ENCODE data around the gene FJX1.
A peak's percentile ranks its signal among the peaks of the same experiment; 100 is the strongest.
"Not testable (repeated sequence)": the region's sequence is repeated elsewhere in the genome, so short reads cannot be mapped to it uniquely, and the experiment has no call there.

The FJX1 gene

DNA sequence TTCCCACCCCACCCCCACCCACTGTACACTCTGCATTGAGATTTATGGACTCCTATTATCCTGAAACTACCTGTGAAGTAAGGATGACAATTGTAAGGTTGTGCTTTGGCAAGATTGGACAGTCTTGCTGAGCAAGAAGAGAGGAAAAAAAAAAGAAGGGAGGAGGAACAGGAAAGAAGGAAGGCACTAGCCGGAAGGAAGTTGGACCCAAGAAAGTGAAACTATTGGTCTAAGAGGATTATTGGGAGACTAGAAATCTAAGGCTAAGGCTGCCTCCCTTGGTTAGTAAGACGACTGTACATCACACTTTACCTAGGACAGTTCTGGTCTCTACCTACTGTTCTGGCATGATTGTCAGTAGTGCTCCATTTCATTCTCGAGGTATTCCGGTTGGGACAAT is 32.2 kb downstream of the FJX1 start:
- ATAC-seq (replicated peaks; ENCODE audit: extremely low read depth, poor library complexity, severe bottlenecking) (no peak), DNase-seq (ENCODE audit: low spot score in 2 of 2) (no peak)
- H3K9me3 Mint-ChIP-seq, result no peaks in the 10 kb centered on the region
- no peak overlapping the region for H3K4me3 Mint-ChIP-seq
- no peak overlapping the region for H3K27ac Mint-ChIP-seq (ENCODE audit: low read depth)
- no peaks in the 10 kb centered on the region for H3K4me1 Mint-ChIP-seq
- no peaks in the 10 kb centered on the region for H3K36me3 Mint-ChIP-seq (ENCODE audit: insufficient read depth)
- peaks cover 91% of the 10 kb centered on the region for H3K27me3 Mint-ChIP-seq

DNA sequence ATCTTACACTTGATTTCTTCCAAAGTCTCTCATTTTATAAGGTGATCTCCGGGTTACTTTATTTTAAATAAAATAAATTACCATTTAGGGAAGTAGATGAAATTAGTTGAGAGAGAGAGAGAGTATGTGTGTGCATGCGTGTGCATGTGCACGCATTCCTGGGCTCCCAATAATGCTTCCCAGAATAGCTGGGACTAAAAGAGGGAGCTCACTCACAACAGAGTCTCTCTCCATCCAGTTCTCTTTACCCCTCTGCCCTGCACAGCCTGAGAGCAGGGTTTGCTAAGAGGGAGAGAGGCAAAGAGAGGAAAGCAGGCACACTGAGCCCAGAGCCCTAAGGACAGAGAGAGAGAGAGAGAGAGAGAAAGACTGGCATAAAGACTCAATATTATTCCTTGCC is 33.0 kb downstream of the FJX1 start:
- H3K36me3 Mint-ChIP-seq (ENCODE audit: insufficient read depth), result no peaks in the 10 kb centered on the region
- peaks cover 91% of the 10 kb centered on the region for H3K27me3 Mint-ChIP-seq
- ATAC-seq (replicated peaks; ENCODE audit: extremely low read depth, poor library complexity, severe bottlenecking) (no peak), DNase-seq (ENCODE audit: low spot score in 2 of 2) (no peak)
- no peak overlapping the region for H3K4me3 Mint-ChIP-seq
- no peaks in the 10 kb centered on the region for H3K4me1 Mint-ChIP-seq
- no peak overlapping the region for H3K27ac Mint-ChIP-seq (ENCODE audit: low read depth)
- no peaks in the 10 kb centered on the region for H3K9me3 Mint-ChIP-seq

GRCh38 chr11:35652786-35653185 is 34.5 kb downstream of the FJX1 start:
- H3K4me1 Mint-ChIP-seq; H3K27ac Mint-ChIP-seq (ENCODE audit: low read depth); DNase-seq (ENCODE audit: low spot score in 2 of 2); ATAC-seq (replicated peaks; ENCODE audit: extremely low read depth, poor library complexity, severe bottlenecking); H3K9me3 Mint-ChIP-seq; H3K36me3 Mint-ChIP-seq (ENCODE audit: insufficient read depth); H3K4me3 Mint-ChIP-seq: not testable (repeated sequence)
- H3K27me3 Mint-ChIP-seq, result peaks cover 91% of the 10 kb centered on the region

DNA sequence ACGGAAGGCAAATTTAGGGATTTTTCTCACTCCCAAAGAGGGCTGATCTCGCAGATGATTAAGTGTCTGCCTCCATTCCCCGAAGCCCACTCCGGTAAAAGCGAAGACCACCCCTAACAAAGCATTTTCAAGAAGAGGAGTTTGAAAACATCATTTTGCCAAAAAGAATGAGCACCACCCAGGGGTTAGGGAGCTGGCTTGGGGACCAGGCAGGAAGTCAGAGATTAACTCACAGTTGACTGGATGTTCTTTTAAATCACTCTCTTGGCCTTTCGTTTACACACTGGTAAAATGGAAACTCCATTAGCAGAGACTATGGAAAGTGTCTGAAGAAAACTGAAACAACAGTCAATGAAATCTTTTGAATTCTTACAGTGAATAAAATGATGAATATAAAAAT is 36.5 kb downstream of the FJX1 start:
- DNase-seq (ENCODE audit: low spot score in 2 of 2), result no peak
- Mint-ChIP-seq H3K36me3 (ENCODE audit: insufficient read depth) (no peaks in the 10 kb centered on the region), H3K27ac (ENCODE audit: low read depth) (no peak overlapping the region), H3K27me3 (peaks cover 85% of the 10 kb centered on the region), H3K4me3 (no peak overlapping the region), H3K4me1 (no peaks in the 10 kb centered on the region), H3K9me3 (no peaks in the 10 kb centered on the region)
- ATAC-seq (replicated peaks; ENCODE audit: extremely low read depth, poor library complexity, severe bottlenecking), result no peak

- no peak overlapping the region for H3K4me3 Mint-ChIP-seq
- H3K9me3 Mint-ChIP-seq, result no peaks in the 10 kb centered on the region
- DNase-seq (ENCODE audit: low spot score in 2 of 2) (no peak), ATAC-seq (replicated peaks; ENCODE audit: extremely low read depth, poor library complexity, severe bottlenecking) (no peak)
- no peaks in the 10 kb centered on the region for H3K4me1 Mint-ChIP-seq
- H3K27ac Mint-ChIP-seq (ENCODE audit: low read depth), result no peak overlapping the region
- peaks cover 85% of the 10 kb centered on the region for H3K27me3 Mint-ChIP-seq
- no peaks in the 10 kb centered on the region for H3K36me3 Mint-ChIP-seq (ENCODE audit: insufficient read depth)
Measured at GRCh38 chr11:35655254-35655653, 37.0 kb downstream of the FJX1 start.

DNA sequence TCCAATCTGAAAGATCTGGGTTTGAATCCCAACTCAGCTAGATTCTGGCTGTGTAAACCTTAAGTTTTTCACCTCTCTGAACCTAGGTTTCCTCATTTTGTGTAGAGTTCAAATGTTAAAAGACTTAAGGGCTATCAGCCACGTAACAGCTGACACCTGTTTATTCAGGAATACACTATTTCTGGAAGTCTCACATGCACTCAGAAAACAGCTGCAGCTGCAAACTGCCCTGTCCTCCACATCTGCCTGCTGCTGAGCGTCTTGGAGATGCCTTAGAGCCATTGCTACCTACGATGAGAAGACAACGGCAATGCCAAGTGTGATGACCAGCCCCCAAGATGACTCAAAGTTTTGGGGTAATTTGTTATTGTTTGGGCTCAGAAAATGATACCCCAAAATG is 37.6 kb downstream of the FJX1 start:
- no peaks in the 10 kb centered on the region for H3K9me3 Mint-ChIP-seq
- no peak for ATAC-seq (replicated peaks; ENCODE audit: extremely low read depth, poor library complexity, severe bottlenecking)
- no peaks in the 10 kb centered on the region for H3K36me3 Mint-ChIP-seq (ENCODE audit: insufficient read depth)
- H3K4me1 Mint-ChIP-seq, result no peaks in the 10 kb centered on the region
- H3K27ac Mint-ChIP-seq (ENCODE audit: low read depth), result no peak overlapping the region
- DNase-seq (ENCODE audit: low spot score in 2 of 2), result no peak
- H3K27me3 Mint-ChIP-seq, result peaks cover 80% of the 10 kb centered on the region
- H3K4me3 Mint-ChIP-seq, result no peak overlapping the region

DNA sequence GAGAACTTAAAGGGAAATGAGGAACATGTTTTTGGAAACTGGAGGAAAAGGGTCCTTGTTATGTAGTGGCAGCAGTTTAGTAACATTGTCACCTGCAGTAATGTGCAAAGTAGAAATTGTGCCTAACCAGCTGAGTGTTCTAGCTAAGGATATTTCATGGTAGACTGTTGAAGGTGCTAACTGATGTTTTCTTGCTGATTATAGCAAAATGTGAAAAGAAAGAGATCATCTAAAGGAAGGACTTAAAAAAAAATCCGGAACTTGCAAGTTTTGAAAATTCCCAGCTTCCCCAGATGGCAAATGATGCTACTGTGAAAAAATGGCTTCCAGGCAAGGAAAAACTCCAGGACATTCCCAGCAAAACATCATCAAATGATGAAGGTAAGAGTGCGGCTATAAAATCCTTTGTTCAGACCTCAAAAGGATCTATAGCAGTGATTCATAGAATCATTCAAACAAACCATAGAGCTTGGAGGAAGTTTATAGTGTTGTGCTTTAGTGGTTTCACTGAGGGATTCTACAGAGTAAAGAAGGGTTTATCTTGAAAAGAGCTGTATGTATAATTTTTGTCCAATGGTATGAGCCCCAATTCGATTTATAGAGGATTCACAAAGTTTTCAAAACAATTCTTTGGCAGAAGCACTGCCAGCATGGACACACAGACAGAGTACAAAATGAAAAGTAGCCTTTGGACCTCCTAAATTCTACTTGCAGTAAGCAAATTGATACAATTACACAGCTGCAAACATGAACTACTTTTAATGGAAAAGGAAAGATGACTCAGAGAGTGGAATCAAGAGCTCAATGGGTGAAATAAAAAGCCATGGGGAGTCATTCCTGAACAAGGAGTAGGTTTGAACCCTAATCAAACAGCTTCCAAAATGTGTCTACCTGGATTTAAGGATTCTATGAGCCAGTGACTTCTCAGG is 40.0 kb downstream of the FJX1 start:
- Mint-ChIP-seq H3K9me3 (peaks cover 4% of the 10 kb centered on the region), H3K27ac (ENCODE audit: low read depth) (no peak overlapping the region), H3K4me3 (no peak overlapping the region), H3K4me1 (peaks cover 18% of the 10 kb centered on the region), H3K27me3 (peaks cover 55% of the 10 kb centered on the region), H3K36me3 (ENCODE audit: insufficient read depth) (peaks cover 9% of the 10 kb centered on the region)
- ATAC-seq (replicated peaks; ENCODE audit: extremely low read depth, poor library complexity, severe bottlenecking) (no peak), DNase-seq (ENCODE audit: low spot score in 2 of 2) (no peak)

DNA sequence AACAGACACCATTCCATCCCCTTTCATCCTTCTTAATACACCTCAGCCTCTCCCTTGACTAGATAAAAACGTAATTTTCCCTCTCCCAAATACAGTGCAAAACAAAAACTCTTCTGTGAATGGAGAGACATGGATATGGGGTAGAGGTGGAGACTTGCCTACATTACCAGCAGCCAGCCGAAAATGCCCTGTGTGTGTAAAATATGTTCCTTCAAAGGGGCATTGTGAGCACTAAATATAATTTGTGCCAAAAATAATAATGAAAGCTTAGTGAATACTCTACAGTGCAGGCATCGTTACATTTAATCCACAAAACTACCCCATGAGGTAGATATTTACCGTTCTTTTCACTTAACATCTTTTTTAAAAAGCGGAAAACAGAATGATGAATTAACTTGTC is 43.3 kb downstream of the FJX1 start:
- DNase-seq (ENCODE audit: low spot score in 2 of 2) (no peak), ATAC-seq (replicated peaks; ENCODE audit: extremely low read depth, poor library complexity, severe bottlenecking) (no peak)
- Mint-ChIP-seq H3K9me3 (peaks cover 17% of the 10 kb centered on the region), H3K4me1 (peaks cover 45% of the 10 kb centered on the region), H3K27me3 (peaks cover 23% of the 10 kb centered on the region), H3K27ac (ENCODE audit: low read depth) (peak overlapping the region; percentile 96), H3K36me3 (ENCODE audit: insufficient read depth) (peaks cover 14% of the 10 kb centered on the region), H3K4me3 (peak overlapping the region; percentile 98)

GRCh38 chr11:35662061-35662648 is 43.9 kb downstream of the FJX1 start:
- peak overlapping the region; percentile 96 for H3K27ac Mint-ChIP-seq (ENCODE audit: low read depth)
- peaks cover 17% of the 10 kb centered on the region for H3K27me3 Mint-ChIP-seq
- H3K36me3 Mint-ChIP-seq (ENCODE audit: insufficient read depth), result peaks cover 14% of the 10 kb centered on the region
- DNase-seq (ENCODE audit: low spot score in 2 of 2) (no peak), ATAC-seq (replicated peaks; ENCODE audit: extremely low read depth, poor library complexity, severe bottlenecking) (peak; percentile 23)
- peaks cover 45% of the 10 kb centered on the region for H3K4me1 Mint-ChIP-seq
- H3K4me3 Mint-ChIP-seq, result peak overlapping the region; percentile 98
- H3K9me3 Mint-ChIP-seq, result peaks cover 17% of the 10 kb centered on the region

- H3K4me3 Mint-ChIP-seq, result peak within 1 kb of the TSS; percentile 98
- DNase-seq (ENCODE audit: low spot score in 2 of 2) (peak; percentile 57 to 69), ATAC-seq (replicated peaks; ENCODE audit: extremely low read depth, poor library complexity, severe bottlenecking) (peak; percentile 82)
- H3K27me3 Mint-ChIP-seq, result peaks cover 10% of the 10 kb centered on the region
- peaks cover 48% of the 10 kb centered on the region for H3K4me1 Mint-ChIP-seq
- peaks cover 17% of the 10 kb centered on the region for H3K9me3 Mint-ChIP-seq
- peak within 1 kb of the TSS; percentile 96 for H3K27ac Mint-ChIP-seq (ENCODE audit: low read depth)
- peaks cover 14% of the 10 kb centered on the region for H3K36me3 Mint-ChIP-seq (ENCODE audit: insufficient read depth)
Measured at GRCh38 chr11:35662649-35663407, 44.6 kb downstream of the FJX1 start, which contains the start of gene TRIM44. Gene TRIM44, plus strand, starts transcription at chr11:35662775. Its CDS starts 337 bp downstream, at chr11:35663112.

GRCh38 chr11:35663408-35663702 is 45.1 kb downstream of the FJX1 start:
- Mint-ChIP-seq H3K9me3 (peaks cover 17% of the 10 kb centered on the region), H3K36me3 (ENCODE audit: insufficient read depth) (peaks cover 14% of the 10 kb centered on the region), H3K4me1 (peaks cover 53% of the 10 kb centered on the region), H3K4me3 (peak overlapping the region; percentile 98), H3K27ac (ENCODE audit: low read depth) (peak overlapping the region; percentile 96), H3K27me3 (peaks cover 5% of the 10 kb centered on the region)
- ATAC-seq (replicated peaks; ENCODE audit: extremely low read depth, poor library complexity, severe bottlenecking) (no peak), DNase-seq (ENCODE audit: low spot score in 2 of 2) (no peak)

GRCh38 chr11:35664977-35665441 is 46.7 kb downstream of the FJX1 start:
- H3K9me3 Mint-ChIP-seq, result peaks cover 17% of the 10 kb centered on the region
- H3K4me3 Mint-ChIP-seq, result no peak overlapping the region
- ATAC-seq (replicated peaks; ENCODE audit: extremely low read depth, poor library complexity, severe bottlenecking) (no peak), DNase-seq (ENCODE audit: low spot score in 2 of 2) (no peak)
- peaks cover 67% of the 10 kb centered on the region for H3K4me1 Mint-ChIP-seq
- no peaks in the 10 kb centered on the region for H3K27me3 Mint-ChIP-seq
- H3K36me3 Mint-ChIP-seq (ENCODE audit: insufficient read depth), result peaks cover 14% of the 10 kb centered on the region
- no peak overlapping the region for H3K27ac Mint-ChIP-seq (ENCODE audit: low read depth)
